ENCODE results near the gene MAP3K1.

MAP3K1 gene

DNA sequence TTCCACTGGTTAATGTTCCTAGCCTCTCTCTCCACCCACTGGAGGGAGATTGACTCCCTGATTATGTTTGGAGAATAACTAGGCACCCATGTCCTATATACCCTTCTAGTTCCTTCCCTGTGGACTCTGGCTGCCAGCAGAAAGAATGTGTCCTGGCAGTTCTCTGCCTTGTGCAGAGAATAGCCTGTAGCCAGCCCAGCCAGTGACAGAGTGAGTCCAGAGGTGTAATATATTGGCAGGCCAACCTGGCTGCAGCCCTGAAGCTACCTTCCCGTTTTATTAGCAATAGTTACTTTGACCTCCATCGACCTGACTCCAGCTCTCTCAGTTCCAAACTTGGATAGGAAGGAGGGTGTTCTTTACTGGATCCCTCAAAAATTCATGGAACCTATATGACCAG lies 102.2 kb downstream of the MAP3K1 start:
- peaks cover under 1 to 2% of the 10 kb centered on the region in 2 donors for H3K9me3 ChIP-seq (replicated peaks in 1 of 2; ENCODE audit: control insufficient read depth in 2 of 2, insufficient read depth in 1 of 2, low read depth in 1 of 2, low read length in 2 of 2)
- no peak overlapping the region for H3K4me3 ChIP-seq (ENCODE audit: low read length in 2 of 2)
- no peak overlapping the region for H2AK5ac ChIP-seq (ENCODE audit: low read depth, low read length)
- no peak overlapping the region for H2AFZ ChIP-seq (ENCODE audit: low read length)
- WGBS, 2 donors (ENCODE audit: extremely low coverage in 2 of 2, insufficient read length in 2 of 2, insufficient replicate concordance in 1 of 2): no CpG with 5 or more reads among the region's 2 CpGs
- no peaks in the 10 kb centered on the region for H3K79me1 ChIP-seq (ENCODE audit: low read depth, low read length)
- no peak overlapping the region for H2BK5ac ChIP-seq (ENCODE audit: low read length)
- no peak for DNase-seq (ENCODE audit: low spot score)
- H3K18ac ChIP-seq (ENCODE audit: low read length): no peak overlapping the region
- H3K4me2 ChIP-seq (ENCODE audit: insufficient read depth, low read length, poor library complexity, severe bottlenecking): no peak overlapping the region
- H2BK120ac ChIP-seq (ENCODE audit: low read depth, low read length): no peak overlapping the region
- no peak overlapping the region for H3K23ac ChIP-seq (ENCODE audit: low read depth, low read length, poor library complexity)
- H3K14ac ChIP-seq (ENCODE audit: low read length): no peak overlapping the region
- no peak overlapping the region for H3K9ac ChIP-seq (ENCODE audit: low read depth, low read length, poor library complexity)
- no peak overlapping the region for H2BK12ac ChIP-seq (ENCODE audit: low read length)
- no peaks in the 10 kb centered on the region for H3K4me1 ChIP-seq (ENCODE audit: control insufficient read depth in 2 of 2, insufficient read depth in 1 of 2, low read depth in 1 of 2, low read length in 2 of 2)
- no peak overlapping the region for H3K27ac ChIP-seq (replicated peaks; ENCODE audit: low read length)
- H3K36me3 ChIP-seq (replicated peaks in 1 of 2; ENCODE audit: control insufficient read depth in 2 of 2, insufficient read depth in 2 of 2, low read length in 2 of 2): peaks cover 4 to 89% of the 10 kb centered on the region in 2 donors
- H4K8ac ChIP-seq (ENCODE audit: low read depth, low read length): no peak overlapping the region
- H4K91ac ChIP-seq (ENCODE audit: low read depth, low read length, poor library complexity): no peak overlapping the region
- H2BK15ac ChIP-seq (ENCODE audit: low read length): no peak overlapping the region
- no peaks in the 10 kb centered on the region for H3K27me3 ChIP-seq (ENCODE audit: control insufficient read depth in 3 of 3, insufficient read depth in 3 of 3, low read depth in 1 of 3, low read length in 3 of 3)
- no peak overlapping the region for H3K4ac ChIP-seq (ENCODE audit: low read length)

GRCh38 chr5:56918054-56918453 lies 102.7 kb downstream of the MAP3K1 start:
- H2AK5ac ChIP-seq (ENCODE audit: low read depth, low read length): no peak overlapping the region
- no peak overlapping the region for H4K91ac ChIP-seq (ENCODE audit: low read depth, low read length, poor library complexity)
- no peak overlapping the region for H3K4ac ChIP-seq (ENCODE audit: low read length)
- H2BK15ac ChIP-seq (ENCODE audit: low read length): no peak overlapping the region
- WGBS, 2 donors (ENCODE audit: extremely low coverage in 2 of 2, insufficient read length in 2 of 2, insufficient replicate concordance in 1 of 2): no CpG with 5 or more reads among the region's 2 CpGs
- H3K27ac ChIP-seq (replicated peaks; ENCODE audit: low read length): no peak overlapping the region
- H2BK120ac ChIP-seq (ENCODE audit: low read depth, low read length): no peak overlapping the region
- no peak overlapping the region for H3K4me3 ChIP-seq (ENCODE audit: low read length in 2 of 2)
- no peak overlapping the region for H2BK12ac ChIP-seq (ENCODE audit: low read length)
- H3K9ac ChIP-seq (ENCODE audit: low read depth, low read length, poor library complexity): no peak overlapping the region
- H3K27me3 ChIP-seq (ENCODE audit: control insufficient read depth in 3 of 3, insufficient read depth in 3 of 3, low read depth in 1 of 3, low read length in 3 of 3): no peaks in the 10 kb centered on the region
- no peak overlapping the region for H3K14ac ChIP-seq (ENCODE audit: low read length)
- no peak overlapping the region for H4K8ac ChIP-seq (ENCODE audit: low read depth, low read length)
- no peak overlapping the region for H3K18ac ChIP-seq (ENCODE audit: low read length)
- no peak overlapping the region for H2BK5ac ChIP-seq (ENCODE audit: low read length)
- H3K4me2 ChIP-seq (ENCODE audit: insufficient read depth, low read length, poor library complexity, severe bottlenecking): no peak overlapping the region
- H3K23ac ChIP-seq (ENCODE audit: low read depth, low read length, poor library complexity): no peak overlapping the region
- H2AFZ ChIP-seq (ENCODE audit: low read length): no peak overlapping the region
- peaks cover 4 to 7% of the 10 kb centered on the region in 2 donors for H3K9me3 ChIP-seq (replicated peaks in 1 of 2; ENCODE audit: control insufficient read depth in 2 of 2, insufficient read depth in 1 of 2, low read depth in 1 of 2, low read length in 2 of 2)
- no peaks in the 10 kb centered on the region for H3K79me1 ChIP-seq (ENCODE audit: low read depth, low read length)
- peaks cover 9 to 89% of the 10 kb centered on the region in 2 donors for H3K36me3 ChIP-seq (replicated peaks in 1 of 2; ENCODE audit: control insufficient read depth in 2 of 2, insufficient read depth in 2 of 2, low read length in 2 of 2)
- H3K4me1 ChIP-seq (ENCODE audit: control insufficient read depth in 2 of 2, insufficient read depth in 1 of 2, low read depth in 1 of 2, low read length in 2 of 2): no peaks in the 10 kb centered on the region
- no peak for DNase-seq (ENCODE audit: low spot score)

- H3K4me3 ChIP-seq (ENCODE audit: low read length in 2 of 2): no peak overlapping the region
- no peak overlapping the region for H3K18ac ChIP-seq (ENCODE audit: low read length)
- no peaks in the 10 kb centered on the region for H3K27me3 ChIP-seq (ENCODE audit: control insufficient read depth in 3 of 3, insufficient read depth in 3 of 3, low read depth in 1 of 3, low read length in 3 of 3)
- H4K8ac ChIP-seq (ENCODE audit: low read depth, low read length): no peak overlapping the region
- no peaks in the 10 kb centered on the region for H3K4me1 ChIP-seq (ENCODE audit: control insufficient read depth in 2 of 2, insufficient read depth in 1 of 2, low read depth in 1 of 2, low read length in 2 of 2)
- no peak overlapping the region for H3K14ac ChIP-seq (ENCODE audit: low read length)
- H3K9ac ChIP-seq (ENCODE audit: low read depth, low read length, poor library complexity): no peak overlapping the region
- no peak overlapping the region for H3K27ac ChIP-seq (replicated peaks; ENCODE audit: low read length)
- no peak overlapping the region for H2BK120ac ChIP-seq (ENCODE audit: low read depth, low read length)
- H2BK12ac ChIP-seq (ENCODE audit: low read length): no peak overlapping the region
- H4K91ac ChIP-seq (ENCODE audit: low read depth, low read length, poor library complexity): no peak overlapping the region
- no peak for DNase-seq (ENCODE audit: low spot score)
- no peak overlapping the region for H3K23ac ChIP-seq (ENCODE audit: low read depth, low read length, poor library complexity)
- no peak overlapping the region for H2BK15ac ChIP-seq (ENCODE audit: low read length)
- H3K4ac ChIP-seq (ENCODE audit: low read length): no peak overlapping the region
- no peak overlapping the region for H3K4me2 ChIP-seq (ENCODE audit: insufficient read depth, low read length, poor library complexity, severe bottlenecking)
- H3K36me3 ChIP-seq (replicated peaks in 1 of 2; ENCODE audit: control insufficient read depth in 2 of 2, insufficient read depth in 2 of 2, low read length in 2 of 2): peaks cover 19 to 94% of the 10 kb centered on the region in 2 donors
- no peaks in the 10 kb centered on the region for H3K79me1 ChIP-seq (ENCODE audit: low read depth, low read length)
- H2BK5ac ChIP-seq (ENCODE audit: low read length): no peak overlapping the region
- WGBS, 2 donors (ENCODE audit: extremely low coverage in 2 of 2, insufficient read length in 2 of 2, insufficient replicate concordance in 1 of 2): no CpG with 5 or more reads among the region's 1 CpG
- no peak overlapping the region for H2AK5ac ChIP-seq (ENCODE audit: low read depth, low read length)
- H2AFZ ChIP-seq (ENCODE audit: low read length): no peak overlapping the region
- peaks cover 12 to 28% of the 10 kb centered on the region in 2 donors for H3K9me3 ChIP-seq (replicated peaks in 1 of 2; ENCODE audit: control insufficient read depth in 2 of 2, insufficient read depth in 1 of 2, low read depth in 1 of 2, low read length in 2 of 2)
Measured at GRCh38 chr5:56919942-56920662, 104.8 kb downstream of the MAP3K1 start.

GRCh38 chr5:56922922-56923321 lies 107.6 kb downstream of the MAP3K1 start:
- no peak overlapping the region for H3K23ac ChIP-seq (ENCODE audit: low read depth, low read length, poor library complexity)
- H3K27ac ChIP-seq (replicated peaks; ENCODE audit: low read length): no peak overlapping the region
- H3K79me1 ChIP-seq (ENCODE audit: low read depth, low read length): no peaks in the 10 kb centered on the region
- H3K4me1 ChIP-seq (ENCODE audit: control insufficient read depth in 2 of 2, insufficient read depth in 1 of 2, low read depth in 1 of 2, low read length in 2 of 2): no peaks in the 10 kb centered on the region
- no peak overlapping the region for H2BK120ac ChIP-seq (ENCODE audit: low read depth, low read length)
- no peak overlapping the region for H2BK12ac ChIP-seq (ENCODE audit: low read length)
- no peak overlapping the region for H3K14ac ChIP-seq (ENCODE audit: low read length)
- no CpG with 5 or more reads among the region's 6 CpGs for WGBS, 2 donors (ENCODE audit: extremely low coverage in 2 of 2, insufficient read length in 2 of 2, insufficient replicate concordance in 1 of 2)
- H2AK5ac ChIP-seq (ENCODE audit: low read depth, low read length): no peak overlapping the region
- H3K4ac ChIP-seq (ENCODE audit: low read length): no peak overlapping the region
- H2BK15ac ChIP-seq (ENCODE audit: low read length): no peak overlapping the region
- no peak overlapping the region for H2AFZ ChIP-seq (ENCODE audit: low read length)
- H3K18ac ChIP-seq (ENCODE audit: low read length): no peak overlapping the region
- H4K91ac ChIP-seq (ENCODE audit: low read depth, low read length, poor library complexity): no peak overlapping the region
- no peak for DNase-seq (ENCODE audit: low spot score)
- no peaks in the 10 kb centered on the region for H3K27me3 ChIP-seq (ENCODE audit: control insufficient read depth in 3 of 3, insufficient read depth in 3 of 3, low read depth in 1 of 3, low read length in 3 of 3)
- peaks cover 24 to 99% of the 10 kb centered on the region in 2 donors for H3K36me3 ChIP-seq (replicated peaks in 1 of 2; ENCODE audit: control insufficient read depth in 2 of 2, insufficient read depth in 2 of 2, low read length in 2 of 2)
- no peak overlapping the region for H3K4me2 ChIP-seq (ENCODE audit: insufficient read depth, low read length, poor library complexity, severe bottlenecking)
- no peak overlapping the region for H3K4me3 ChIP-seq (ENCODE audit: low read length in 2 of 2)
- no peak overlapping the region for H2BK5ac ChIP-seq (ENCODE audit: low read length)
- no peak overlapping the region for H3K9ac ChIP-seq (ENCODE audit: low read depth, low read length, poor library complexity)
- peaks cover 12 to 37% of the 10 kb centered on the region in 2 donors for H3K9me3 ChIP-seq (replicated peaks in 1 of 2; ENCODE audit: control insufficient read depth in 2 of 2, insufficient read depth in 1 of 2, low read depth in 1 of 2, low read length in 2 of 2)
- H4K8ac ChIP-seq (ENCODE audit: low read depth, low read length): no peak overlapping the region

Measured in neuronal stem cell (in vitro differentiated cells).